ENCODE data around the gene OR6M1. TPM values are rescaled to one million over a fixed set of nuclear protein-coding genes. Genes with fewer than 3 reads are reported as not detected.

The OR6M1 gene
- total RNA-seq, 1 donor from 2014 or later, result not detected

- no peak for TF ChIP-seq POLR2A (IDR thresholded peaks at IDR 0.05)
- no peak for TF ChIP-seq CTCF (IDR thresholded peaks at IDR 0.05)
- no peak for TF ChIP-seq POLR2AphosphoS5 (IDR thresholded peaks at IDR 0.05; ENCODE audit: insufficient read depth in 1 of 2, low read depth in 1 of 2)
- H3K27ac ChIP-seq, result no peak overlapping the region
- no peaks in the 10 kb centered on the region for H3K4me1 ChIP-seq
- no peaks in the 10 kb centered on the region for H3K9me3 ChIP-seq
- no peaks in the 10 kb centered on the region for H3K36me3 ChIP-seq
- no peak for DNase-seq (ENCODE audit: extremely low spot score in 2 of 2)
- intact Hi-C loops (cut with DNase I), result no loop called here
- H3K4me3 ChIP-seq, result no peak overlapping the region
- H3K27me3 ChIP-seq, result no peaks in the 10 kb centered on the region
Measured at GRCh38 chr11:123773959-123774358, 32.2 kb downstream of the OR6M1 start.

GRCh38 chr11:123773026-123773425 lies 33.1 kb downstream of the OR6M1 start:
- intact Hi-C loops (cut with DNase I), result no loop called here
- Histone ChIP-seq H3K27me3 (no peaks in the 10 kb centered on the region), H3K36me3 (no peaks in the 10 kb centered on the region), H3K27ac (no peak overlapping the region), H3K4me1 (no peaks in the 10 kb centered on the region), H3K4me3 (no peak overlapping the region), H3K9me3 (no peaks in the 10 kb centered on the region)
- TF ChIP-seq CTCF (IDR thresholded peaks at IDR 0.05) (no peak), POLR2AphosphoS5 (IDR thresholded peaks at IDR 0.05; ENCODE audit: insufficient read depth in 1 of 2, low read depth in 1 of 2) (no peak), POLR2A (IDR thresholded peaks at IDR 0.05) (no peak)
- no peak for DNase-seq (ENCODE audit: extremely low spot score in 2 of 2)

DNA sequence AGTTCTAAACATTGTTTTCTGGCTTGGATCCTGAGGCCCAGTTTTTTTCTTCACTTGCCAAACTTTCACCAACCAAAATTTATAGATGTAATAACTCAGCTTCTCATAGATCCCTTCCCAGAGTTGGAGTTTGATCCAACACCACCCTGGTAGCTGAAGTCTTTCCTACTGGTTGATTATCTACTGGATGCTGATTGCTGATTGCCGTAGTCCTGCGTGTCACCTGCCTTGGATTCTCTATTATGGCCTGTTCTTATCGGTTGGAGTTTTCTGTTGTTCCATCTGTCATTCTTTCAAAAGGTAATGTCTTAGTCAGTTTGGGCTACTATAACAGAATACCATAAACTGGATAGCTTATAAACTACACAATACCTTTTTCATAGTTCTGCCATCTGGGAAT lies 34.5 kb downstream of the OR6M1 start:
- intact Hi-C loops (cut with DNase I), result no loop called here
- Histone ChIP-seq H3K36me3 (no peaks in the 10 kb centered on the region), H3K27ac (no peak overlapping the region), H3K27me3 (no peaks in the 10 kb centered on the region), H3K4me3 (no peak overlapping the region), H3K4me1 (no peaks in the 10 kb centered on the region), H3K9me3 (no peaks in the 10 kb centered on the region)
- TF ChIP-seq POLR2AphosphoS5 (IDR thresholded peaks at IDR 0.05; ENCODE audit: insufficient read depth in 1 of 2, low read depth in 1 of 2) (no peak), CTCF (IDR thresholded peaks at IDR 0.05) (no peak)
- DNase-seq (ENCODE audit: extremely low spot score in 2 of 2), result no peak

DNA sequence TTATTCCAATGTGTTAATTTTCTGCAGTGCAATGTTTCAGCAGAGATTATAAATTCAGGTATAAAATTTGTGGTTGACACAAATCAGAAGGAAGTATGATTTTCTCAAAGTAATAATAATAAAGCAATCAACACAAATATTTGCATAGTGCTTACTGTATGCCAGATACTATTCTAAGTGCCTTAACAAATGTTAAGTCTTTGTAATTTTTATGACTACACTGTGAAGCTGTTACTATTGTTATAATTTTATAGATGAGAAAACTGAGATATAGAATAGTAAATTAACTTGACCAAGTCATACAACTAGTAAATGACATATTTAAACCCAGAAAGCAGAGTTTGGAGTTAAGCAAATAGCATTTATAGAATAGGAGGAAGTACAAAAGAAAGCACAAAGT lies 35.4 kb downstream of the OR6M1 start:
- Histone ChIP-seq H3K27me3 (no peaks in the 10 kb centered on the region), H3K4me3 (no peak overlapping the region), H3K4me1 (no peaks in the 10 kb centered on the region), H3K36me3 (no peaks in the 10 kb centered on the region), H3K9me3 (no peaks in the 10 kb centered on the region), H3K27ac (no peak overlapping the region)
- intact Hi-C loops (cut with DNase I), result no loop called here
- TF ChIP-seq CTCF (IDR thresholded peaks at IDR 0.05), result no peak
- DNase-seq (ENCODE audit: extremely low spot score in 2 of 2), result no peak

DNA sequence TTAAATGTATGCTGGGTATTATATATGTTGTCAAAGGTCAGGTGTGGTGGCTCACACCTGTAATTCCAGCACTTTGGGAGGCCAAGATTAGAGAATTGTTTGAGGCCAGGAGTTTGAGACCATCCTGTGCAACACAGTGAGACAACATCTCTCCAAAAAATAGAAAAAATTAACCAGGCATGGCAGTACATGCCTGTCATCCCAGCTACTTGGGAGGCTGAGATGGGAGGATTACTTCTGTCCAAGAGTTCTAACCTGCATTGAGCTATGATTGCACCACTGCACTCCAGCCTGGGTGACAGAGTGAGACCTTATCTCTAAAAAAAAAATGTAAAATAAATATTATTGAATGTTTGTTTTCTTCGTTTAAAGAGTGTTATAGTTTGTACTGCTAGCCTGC lies 40.5 kb downstream of the OR6M1 start:
- no peaks in the 10 kb centered on the region for H3K27me3 ChIP-seq
- intact Hi-C loops (cut with DNase I), result no loop called here

More for the DNA sequence above, 40.5 kb downstream of the OR6M1 start:
- Histone ChIP-seq H3K4me1 (no peaks in the 10 kb centered on the region), H3K4me3 (no peak overlapping the region), H3K36me3 (no peaks in the 10 kb centered on the region), H3K27ac (no peak overlapping the region), H3K9me3 (peaks cover 7% of the 10 kb centered on the region)
- no peak for DNase-seq (ENCODE audit: extremely low spot score in 2 of 2)
- TF ChIP-seq POLR2A (IDR thresholded peaks at IDR 0.05), result no peak
- TF ChIP-seq POLR2AphosphoS5 (IDR thresholded peaks at IDR 0.05; ENCODE audit: insufficient read depth in 1 of 2, low read depth in 1 of 2), result no peak
- TF ChIP-seq CTCF (IDR thresholded peaks at IDR 0.05), result no peak
